Activated T-helper 1 cell treated with anti-CD3 and anti-CD28 coated beads, Interleukin-12 subunit alpha, Interleukin-12 subunit beta, Interleukin-2, Interleukin-4 antibody, amounts not matched to agents 30 ng/mL and 10 ng/mL and 1 ng/mL, durations not matched to agents 14 hours and 24 hours and 36 hours (primary cell): ENCODE measurements around the gene ZBTB20. TPM values are rescaled to one million over a fixed set of nuclear protein-coding genes. Genes with fewer than 3 reads are reported as not detected.
A peak's percentile ranks its signal among the peaks of the same experiment; 100 is the strongest.

ENCODE experiments used
- DNase-seq: peaks from one replicate; pipeline ENCODE4 v3.0.0; 2021; ENCODE audit warnings: low spot score
- H3K27ac Mint-ChIP-seq: one replicate; pipeline ENCODE4 v1.8.0; 2021; ENCODE audit warnings: mild to moderate bottlenecking, mixed read lengths
- H3K27me3 Mint-ChIP-seq: one replicate; pipeline ENCODE4 v1.8.0; 2022; ENCODE audit warnings: mild to moderate bottlenecking, moderate library complexity, mixed read lengths; ENCODE audit not compliant: insufficient read depth
- H3K36me3 Mint-ChIP-seq: one replicate; pipeline ENCODE4 v1.8.0; 2021; ENCODE audit warnings: low read depth, mixed read lengths
- H3K4me1 Mint-ChIP-seq: one replicate; pipeline ENCODE4 v1.8.0; 2021; ENCODE audit warnings: low read depth, mixed read lengths
- H3K4me3 Mint-ChIP-seq: one replicate; pipeline ENCODE4 v1.8.0; 2021; ENCODE audit warnings: mild to moderate bottlenecking, moderate library complexity, mixed read lengths
- H3K9me3 Mint-ChIP-seq: one replicate; pipeline ENCODE4 v1.8.0; 2021; ENCODE audit warnings: mixed read lengths
- intact Hi-C: fragments of 100-400 bp; cut with micrococcal nuclease; formaldehyde crosslinking; loops from one replicate; pipeline ENCODE4 v1.15.1; 2024
- total RNA-seq: library from RNA; stranded (reverse); gene quantifications from 2 replicates; pipeline ENCODE4 v1.2.3, GENCODE V29; 2022

Gene ZBTB20
- total RNA-seq, 1 donor from 2014 or later: 4.1 TPM

DNA sequence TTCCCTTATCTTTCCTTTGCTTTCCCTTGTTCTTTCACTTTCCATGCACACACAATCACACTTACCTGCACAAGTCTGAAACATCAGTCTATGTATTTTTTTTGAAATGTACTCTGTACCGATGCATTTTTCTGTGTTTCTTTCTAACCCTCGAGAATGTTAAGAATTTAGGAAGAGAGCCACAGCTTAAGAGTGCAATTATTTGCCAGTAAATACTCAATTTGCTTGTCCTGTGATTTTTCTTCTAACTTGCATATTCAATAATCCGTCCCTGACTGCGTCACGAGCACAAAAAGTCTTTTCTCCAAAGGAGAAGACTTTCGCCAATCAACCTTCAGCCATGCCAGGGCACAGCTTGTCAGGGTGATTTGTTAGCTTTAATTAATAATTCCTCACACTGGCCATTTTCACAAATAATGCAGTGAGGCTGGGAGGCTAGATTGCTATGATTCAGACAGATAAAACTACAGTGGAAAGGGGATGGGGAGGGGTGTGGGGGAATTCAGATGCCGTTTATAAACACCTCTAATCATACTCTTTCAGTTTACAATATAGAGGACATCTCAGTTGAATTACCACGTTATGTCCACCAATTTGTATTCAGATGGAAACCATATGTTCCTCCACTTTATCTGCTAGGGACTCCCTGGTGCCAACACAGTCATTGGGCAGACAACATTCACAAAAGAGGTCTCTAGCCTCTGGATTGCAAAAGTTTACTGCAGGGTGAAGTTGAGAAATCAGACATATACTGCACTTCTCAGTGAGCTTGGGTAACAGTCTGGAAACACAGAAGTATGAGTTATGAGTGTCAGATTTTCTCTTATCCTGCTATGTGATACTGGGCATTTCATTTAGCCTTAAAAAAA lies 388.0 kb downstream of the ZBTB20 start:
- no peak overlapping the region for H3K4me3 Mint-ChIP-seq
- no peaks in the 10 kb centered on the region for H3K9me3 Mint-ChIP-seq
- intact Hi-C loops: no loop called here
- no peaks in the 10 kb centered on the region for H3K27me3 Mint-ChIP-seq
- H3K27ac Mint-ChIP-seq: no peak overlapping the region
- H3K4me1 Mint-ChIP-seq: no peaks in the 10 kb centered on the region
- no peaks in the 10 kb centered on the region for H3K36me3 Mint-ChIP-seq
- no peak for DNase-seq

DNA sequence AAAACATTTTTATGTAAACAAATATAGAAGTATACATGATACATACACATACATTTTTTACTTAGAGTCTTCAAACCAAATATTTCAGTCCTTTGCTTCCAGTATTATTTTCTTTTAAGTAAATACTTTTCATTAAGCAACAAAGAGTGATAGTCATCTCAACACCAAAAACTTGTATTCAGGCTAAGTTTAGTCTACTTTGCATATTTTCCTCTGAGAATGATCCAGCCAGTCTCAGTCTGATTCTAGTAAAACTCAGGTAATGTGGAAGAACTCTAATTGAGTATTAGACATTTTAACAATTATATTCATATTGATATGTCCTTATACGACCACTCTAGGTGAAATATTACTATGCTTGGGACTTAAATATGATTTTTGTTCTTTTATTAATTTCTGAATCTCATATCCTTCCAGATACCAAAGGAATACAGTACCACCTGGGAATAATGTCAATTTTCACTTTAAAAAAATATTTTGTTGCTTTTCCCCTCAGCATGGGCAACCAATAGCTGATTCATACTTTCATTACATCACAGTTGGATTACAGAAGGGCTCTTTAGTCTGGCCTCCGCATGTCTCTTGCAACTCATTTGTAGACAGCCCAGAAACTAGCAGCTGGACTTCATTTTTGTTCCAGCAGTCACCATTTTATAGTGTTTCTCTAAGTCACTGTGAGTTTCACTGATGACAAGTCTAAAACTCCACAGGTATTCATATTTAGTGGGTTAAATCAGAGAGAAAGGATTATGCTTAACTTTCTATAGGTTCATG lies 390.4 kb downstream of the ZBTB20 start:
- intact Hi-C loops: no loop called here
- no peaks in the 10 kb centered on the region for H3K36me3 Mint-ChIP-seq
- H3K27me3 Mint-ChIP-seq: no peaks in the 10 kb centered on the region
- DNase-seq: no peak
- no peak overlapping the region for H3K4me3 Mint-ChIP-seq
- no peaks in the 10 kb centered on the region for H3K4me1 Mint-ChIP-seq
- no peak overlapping the region for H3K27ac Mint-ChIP-seq
- no peaks in the 10 kb centered on the region for H3K9me3 Mint-ChIP-seq

DNA sequence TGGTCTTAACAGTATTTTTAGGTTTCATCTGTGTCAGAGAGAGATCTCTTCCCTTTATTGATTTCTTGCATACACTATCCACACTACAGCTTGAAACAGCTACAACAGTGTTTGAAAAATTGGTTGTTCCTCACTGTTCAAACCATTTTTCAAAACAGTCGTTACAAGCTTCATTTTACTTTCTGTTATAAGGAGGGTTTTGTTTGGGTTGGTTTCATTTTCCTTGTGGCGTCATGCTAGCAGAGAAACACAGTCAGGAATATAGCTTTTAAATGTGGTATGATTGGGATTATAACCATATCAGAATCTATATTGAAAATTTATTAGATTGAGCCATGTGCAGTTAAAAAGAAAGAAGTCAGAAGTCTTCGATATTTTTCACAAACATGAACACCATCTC lies 400.6 kb downstream of the ZBTB20 start:
- H3K4me1 Mint-ChIP-seq: peaks cover 17% of the 10 kb centered on the region
- intact Hi-C loops: no loop called here
- H3K27ac Mint-ChIP-seq: peak overlapping the region; percentile 45
- no peak for DNase-seq
- H3K4me3 Mint-ChIP-seq: peak overlapping the region; percentile 64
- H3K27me3 Mint-ChIP-seq: no peaks in the 10 kb centered on the region
- H3K9me3 Mint-ChIP-seq: no peaks in the 10 kb centered on the region
- peaks cover 2% of the 10 kb centered on the region for H3K36me3 Mint-ChIP-seq

DNA sequence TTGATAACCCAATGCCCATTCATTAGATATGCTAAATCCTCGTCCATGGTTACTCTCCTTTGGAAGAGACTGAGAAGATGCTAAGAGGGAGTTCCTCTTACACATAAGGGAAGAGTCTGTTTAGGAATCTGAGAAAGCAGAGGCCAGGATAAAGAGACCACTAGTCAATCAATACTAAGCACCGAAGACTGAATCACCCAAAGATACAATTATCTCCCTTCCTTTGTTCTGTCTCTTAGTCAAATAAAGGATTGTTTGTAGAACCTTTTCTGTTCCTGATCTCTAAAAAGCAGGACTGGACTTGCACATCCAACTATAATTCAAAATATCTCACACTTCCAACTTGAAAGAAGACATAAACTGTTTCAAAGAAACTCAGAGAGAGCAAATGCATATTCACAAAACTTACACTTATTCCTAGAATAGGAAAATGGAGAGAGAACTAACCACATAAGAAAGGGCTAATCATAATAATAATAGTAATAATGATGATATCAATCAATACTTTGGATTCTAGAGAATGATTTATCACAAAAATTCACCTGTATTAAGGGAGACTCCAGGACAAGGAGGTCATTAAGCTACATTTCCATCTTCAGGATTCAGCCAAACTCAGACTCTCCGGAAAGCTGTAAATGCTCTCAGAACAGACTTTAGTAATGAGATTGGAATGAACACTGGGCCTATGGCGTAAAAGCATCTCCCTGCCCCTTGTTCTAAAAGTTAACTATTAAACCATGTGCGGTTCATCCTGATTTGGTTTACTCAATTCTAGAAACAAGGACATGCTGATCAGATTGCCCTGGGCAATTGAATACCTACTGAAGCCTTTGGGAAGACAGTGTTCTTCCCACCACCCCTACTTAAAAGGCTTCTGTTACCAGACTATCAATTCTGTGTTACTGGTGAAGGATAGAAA lies 401.5 kb downstream of the ZBTB20 start:
- intact Hi-C loops: no loop called here
- Mint-ChIP-seq H3K4me1 (peaks cover 17% of the 10 kb centered on the region), H3K36me3 (peaks cover 2% of the 10 kb centered on the region), H3K27ac (no peak overlapping the region), H3K9me3 (no peaks in the 10 kb centered on the region), H3K27me3 (no peaks in the 10 kb centered on the region), H3K4me3 (no peak overlapping the region)
- DNase-seq: no peak

GRCh38 chr3:114743746-114744485 lies 403.2 kb downstream of the ZBTB20 start:
- intact Hi-C loops: no loop called here
- H3K27me3 Mint-ChIP-seq: no peaks in the 10 kb centered on the region
- H3K9me3 Mint-ChIP-seq: no peaks in the 10 kb centered on the region
- DNase-seq: no peak
- no peak overlapping the region for H3K27ac Mint-ChIP-seq
- H3K4me3 Mint-ChIP-seq: no peak overlapping the region
- peaks cover 2% of the 10 kb centered on the region for H3K36me3 Mint-ChIP-seq
- peaks cover 17% of the 10 kb centered on the region for H3K4me1 Mint-ChIP-seq

- Mint-ChIP-seq H3K36me3 (peaks cover 2% of the 10 kb centered on the region), H3K9me3 (no peaks in the 10 kb centered on the region), H3K27me3 (no peaks in the 10 kb centered on the region), H3K4me3 (no peak overlapping the region), H3K27ac (no peak overlapping the region), H3K4me1 (peaks cover under 1% of the 10 kb centered on the region)
- no peak for DNase-seq
- intact Hi-C loops: no loop called here
Measured at GRCh38 chr3:114741066-114741465, 406.0 kb downstream of the ZBTB20 start.

- no peaks in the 10 kb centered on the region for H3K9me3 Mint-ChIP-seq
- no peaks in the 10 kb centered on the region for H3K4me1 Mint-ChIP-seq
- H3K27me3 Mint-ChIP-seq: no peaks in the 10 kb centered on the region
- DNase-seq: no peak
- peaks cover 2% of the 10 kb centered on the region for H3K36me3 Mint-ChIP-seq
- no peak overlapping the region for H3K4me3 Mint-ChIP-seq
- intact Hi-C loops: no loop called here
- no peak overlapping the region for H3K27ac Mint-ChIP-seq
Measured at GRCh38 chr3:114739627-114740026, 407.5 kb downstream of the ZBTB20 start.

- DNase-seq: no peak
- no peak overlapping the region for H3K27ac Mint-ChIP-seq
- no peaks in the 10 kb centered on the region for H3K36me3 Mint-ChIP-seq
- H3K4me1 Mint-ChIP-seq: no peaks in the 10 kb centered on the region
- intact Hi-C loops: no loop called here
- H3K4me3 Mint-ChIP-seq: no peak overlapping the region
- no peaks in the 10 kb centered on the region for H3K9me3 Mint-ChIP-seq
- no peaks in the 10 kb centered on the region for H3K27me3 Mint-ChIP-seq
Measured at GRCh38 chr3:114732353-114732752, 414.7 kb downstream of the ZBTB20 start.

GRCh38 chr3:114730397-114730796 lies 416.7 kb downstream of the ZBTB20 start:
- Mint-ChIP-seq H3K36me3 (no peaks in the 10 kb centered on the region), H3K4me1 (no peaks in the 10 kb centered on the region), H3K27me3 (no peaks in the 10 kb centered on the region), H3K4me3 (no peak overlapping the region), H3K9me3 (no peaks in the 10 kb centered on the region), H3K27ac (no peak overlapping the region)
- no peak for DNase-seq
- intact Hi-C loops: no loop called here

DNA sequence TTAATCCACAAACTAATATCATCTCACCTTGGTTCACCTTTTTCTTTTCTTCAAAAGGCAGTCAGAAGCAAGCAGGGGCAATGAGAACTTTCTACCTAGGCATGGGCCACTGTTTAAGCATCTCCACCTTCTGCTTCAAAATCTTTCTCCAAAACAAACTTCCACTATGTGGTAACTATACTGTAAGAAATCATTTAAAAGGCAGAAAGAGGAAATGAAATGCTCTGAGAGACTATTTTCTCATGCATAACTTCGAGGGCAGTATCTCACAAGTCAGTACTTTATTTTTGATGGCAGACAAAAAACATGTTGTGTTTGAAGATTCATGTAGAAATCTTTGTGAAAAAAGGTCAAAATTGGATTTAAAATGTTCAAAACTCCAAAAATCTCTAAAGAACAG lies 419.7 kb downstream of the ZBTB20 start:
- Mint-ChIP-seq H3K9me3 (no peaks in the 10 kb centered on the region), H3K27me3 (peaks cover 2% of the 10 kb centered on the region), H3K4me1 (no peaks in the 10 kb centered on the region), H3K27ac (no peak overlapping the region), H3K36me3 (peaks cover 2% of the 10 kb centered on the region), H3K4me3 (no peak overlapping the region)
- intact Hi-C loops: no loop called here
- no peak for DNase-seq

DNA sequence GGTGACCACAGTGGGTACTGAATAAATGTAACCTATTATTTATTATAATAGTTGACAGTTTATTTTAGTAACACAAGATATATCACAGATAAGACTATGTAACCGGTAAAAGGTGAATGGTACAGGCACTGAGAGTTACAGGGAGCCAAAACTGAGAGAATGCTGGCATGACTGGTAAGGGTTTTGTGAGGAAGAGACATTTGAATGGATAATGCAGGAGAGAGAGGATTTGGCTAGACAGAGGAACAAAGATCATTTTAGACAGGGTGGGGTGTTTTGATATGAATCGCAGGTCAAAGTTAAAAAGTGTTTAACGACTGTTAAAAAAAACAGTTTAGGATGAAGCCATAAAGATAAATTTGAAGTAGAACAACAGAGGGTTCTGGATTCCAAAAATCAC lies 421.1 kb downstream of the ZBTB20 start:
- H3K27me3 Mint-ChIP-seq: peaks cover 2% of the 10 kb centered on the region
- no peak for DNase-seq
- H3K4me3 Mint-ChIP-seq: no peak overlapping the region
- H3K27ac Mint-ChIP-seq: no peak overlapping the region
- peaks cover 2% of the 10 kb centered on the region for H3K36me3 Mint-ChIP-seq
- H3K9me3 Mint-ChIP-seq: no peaks in the 10 kb centered on the region
- H3K4me1 Mint-ChIP-seq: peaks cover 5% of the 10 kb centered on the region
- intact Hi-C loops: no loop called here

- DNase-seq: no peak
- Mint-ChIP-seq H3K27me3 (peaks cover 2% of the 10 kb centered on the region), H3K36me3 (peaks cover 2% of the 10 kb centered on the region), H3K27ac (no peak overlapping the region), H3K4me3 (no peak overlapping the region), H3K4me1 (peaks cover 5% of the 10 kb centered on the region), H3K9me3 (no peaks in the 10 kb centered on the region)
- intact Hi-C loops: no loop called here
Measured at GRCh38 chr3:114722530-114722929, 424.6 kb downstream of the ZBTB20 start.
